Neural cell (in vitro differentiated cells): ENCODE data around the gene GPR141. TPM values are rescaled to one million over a fixed set of nuclear protein-coding genes. Genes with fewer than 3 reads are reported as not detected.

Experiments
- H2AFZ ChIP-seq: fragments of 200-600, 300-800 bp; sonication (generic), shearing (Covaris generic); 2 replicates; pipeline ENCODE4 v1.6.0; 2014; ENCODE audit warnings: low read depth, mild to moderate bottlenecking, antibody characterized with exemption, low read length, moderate library complexity
- H3F3A ChIP-seq: fragments of 200-600 bp; shearing (Covaris generic); 2 replicates; pipeline ENCODE4 v1.6.1; 2016; ENCODE audit warnings: mild to moderate bottlenecking, moderate library complexity, mixed read lengths, antibody characterized with exemption, low read length; ENCODE audit not compliant: insufficient read depth, poor library complexity, severe bottlenecking
- H3K27ac ChIP-seq: fragments of 200-600, 300-800 bp; sonication (generic), shearing (Covaris generic); 2 replicates; pipeline ENCODE4 v1.5.1; 2014; ENCODE audit warnings: mild to moderate bottlenecking, low read length, moderate library complexity
- H3K27me3 ChIP-seq: fragments of 300-800, 200-600 bp; sonication (generic), shearing (Covaris generic); 2 replicates; pipeline ENCODE4 v1.6.0; 2014; ENCODE audit warnings: mild to moderate bottlenecking, low read depth, low read length, moderate library complexity; ENCODE audit not compliant: insufficient read depth
- H3K36me3 ChIP-seq: fragments of 300-800, 200-600 bp; sonication (generic), shearing (Covaris generic); 2 replicates; pipeline ENCODE4 v1.5.1; 2014; ENCODE audit warnings: mild to moderate bottlenecking, antibody characterized with exemption, low read length, moderate library complexity; ENCODE audit not compliant: insufficient read depth
- H3K4me2 ChIP-seq: fragments of 300-800, 200-600 bp; sonication (generic), shearing (Covaris generic); 2 replicates; pipeline ENCODE4 v1.6.0; 2014; ENCODE audit warnings: mild to moderate bottlenecking, low read length
- H3K4me3 ChIP-seq: fragments of 300-800, 200-600 bp; sonication (generic), shearing (Covaris generic); 2 replicates; pipeline ENCODE4 v1.5.1; 2014; ENCODE audit warnings: mild to moderate bottlenecking, low read length, moderate library complexity
- H3K79me2 ChIP-seq: fragments of 200-600 bp; shearing (Covaris generic); replicated peaks from 2 replicates; pipeline ENCODE4 v1.6.0; 2014; ENCODE audit warnings: mild to moderate bottlenecking, low read length, moderate library complexity; ENCODE audit not compliant: insufficient read depth
- H3K9ac ChIP-seq: fragments of 300-800, 200-600 bp; sonication (generic), shearing (Covaris generic); 2 replicates; pipeline ENCODE4 v1.6.1; 2016; ENCODE audit warnings: mild to moderate bottlenecking, low read length, mixed read lengths
- H3K9me2 ChIP-seq: fragments of 200-600 bp; shearing (Covaris generic); 2 replicates; pipeline ENCODE4 v1.6.1; 2016; ENCODE audit warnings: mild to moderate bottlenecking, low read length, mixed read lengths; ENCODE audit not compliant: insufficient read depth
- H3K9me3 ChIP-seq: fragments of 200-600, 300-800 bp; sonication (generic), shearing (Covaris generic); 2 replicates; pipeline ENCODE4 v1.6.1; 2016; ENCODE audit warnings: mild to moderate bottlenecking, mixed run types, low read length, moderate library complexity, mixed read lengths
- H4K20me1 ChIP-seq: fragments of 200-600 bp; shearing (Covaris generic); 2 replicates; pipeline ENCODE4 v1.6.1; 2016; ENCODE audit warnings: mild to moderate bottlenecking, mixed run types; ENCODE audit not compliant: insufficient read depth
- CTCF ChIP-seq: fragments of 450-650 bp; IDR thresholded peaks from 2 replicates; pipeline ENCODE4 v1.5.1; 2014; ENCODE audit warnings: antibody characterized with exemption, mild to moderate bottlenecking, moderate library complexity; ENCODE audit not compliant: poor library complexity, severe bottlenecking
- EP300 ChIP-seq: fragments of 450-650 bp; conservative IDR thresholded peaks from 2 replicates; pipeline ENCODE4 v1.6.1; 2014; ENCODE audit warnings: antibody characterized with exemption, mild to moderate bottlenecking, moderate library complexity; ENCODE audit not compliant: poor library complexity, severe bottlenecking
- EZH2 ChIP-seq: fragments of 200-600, 300-800 bp; shearing (Covaris generic), sonication (generic); IDR thresholded peaks from 2 replicates; pipeline ENCODE4 v1.6.1; 2014; ENCODE audit warnings: antibody characterized with exemption, low read length, borderline replicate concordance, mild to moderate bottlenecking; ENCODE audit not compliant: insufficient read depth, poor library complexity, severe bottlenecking
- MXI1 ChIP-seq: fragments of 450-650 bp; conservative IDR thresholded peaks from 2 replicates; pipeline ENCODE4 v1.6.1; 2014; ENCODE audit warnings: antibody characterized with exemption, mild to moderate bottlenecking; ENCODE audit not compliant: poor library complexity, severe bottlenecking
- POLR2AphosphoS5 ChIP-seq: IDR thresholded peaks from 2 replicates; pipeline ENCODE4 v1.6.1; 2012
- RAD21 ChIP-seq: fragments of 450-650 bp; conservative IDR thresholded peaks from 2 replicates; pipeline ENCODE4 v1.6.1; 2014; ENCODE audit warnings: antibody characterized with exemption, mild to moderate bottlenecking, moderate library complexity
- REST ChIP-seq: IDR thresholded peaks from 2 replicates; pipeline ENCODE4 v1.6.1; 2012; ENCODE audit warnings: borderline replicate concordance
- SMC3 ChIP-seq: fragments of 450-650 bp; conservative IDR thresholded peaks from 2 replicates; pipeline ENCODE4 v1.6.1; 2014; ENCODE audit warnings: antibody characterized with exemption, mild to moderate bottlenecking, moderate library complexity; ENCODE audit not compliant: poor library complexity
- TAF1 ChIP-seq: IDR thresholded peaks from 2 replicates; pipeline ENCODE4 v1.6.1; 2012; ENCODE audit warnings: low read depth
- polyA plus RNA-seq: library from polyadenylated mRNA; depleted of rRNA; stranded (reverse); fragments of >200 nt; gene quantifications from 2 replicates; pipeline ENCODE4 v1.2.3, GENCODE V29; 2014

The GPR141 gene
- polyA plus RNA-seq, 1 donor from 2014 or later: not detected

- no peak for TF ChIP-seq RAD21
- no peak for TF ChIP-seq EZH2
- TF ChIP-seq TAF1: no peak
- no peak for TF ChIP-seq MXI1
- TF ChIP-seq SMC3: no peak
- H3K9me2 ChIP-seq: no peaks in the 10 kb centered on the region
- no peak overlapping the region for H3K4me2 ChIP-seq
- no peak overlapping the region for H3K9ac ChIP-seq
- no peak overlapping the region for H3K4me3 ChIP-seq
- H3K27me3 ChIP-seq: no peaks in the 10 kb centered on the region
- no peaks in the 10 kb centered on the region for H3K9me3 ChIP-seq
- H4K20me1 ChIP-seq: no peaks in the 10 kb centered on the region
- H3F3A ChIP-seq: no peaks in the 10 kb centered on the region
- no peaks in the 10 kb centered on the region for H3K36me3 ChIP-seq
- H3K27ac ChIP-seq: no peak overlapping the region
- H3K79me2 ChIP-seq: no peaks in the 10 kb centered on the region
- no peak overlapping the region for H2AFZ ChIP-seq
Observed at GRCh38 chr7:37769726-37770125, 86.2 kb downstream of the GPR141 start.

GRCh38 chr7:37770838-37771237 lies 87.3 kb downstream of the GPR141 start:
- Histone ChIP-seq H3K9ac (no peak overlapping the region), H3K27me3 (no peaks in the 10 kb centered on the region), H3K27ac (no peak overlapping the region), H3K36me3 (no peaks in the 10 kb centered on the region), H3K79me2 (no peaks in the 10 kb centered on the region), H3F3A (no peaks in the 10 kb centered on the region), H3K9me3 (no peaks in the 10 kb centered on the region), H3K9me2 (no peaks in the 10 kb centered on the region), H3K4me2 (no peak overlapping the region), H4K20me1 (no peaks in the 10 kb centered on the region), H2AFZ (no peak overlapping the region), H3K4me3 (no peak overlapping the region)
- no peak for TF ChIP-seq CTCF
- TF ChIP-seq RAD21: no peak
- TF ChIP-seq POLR2AphosphoS5: no peak
- TF ChIP-seq REST: no peak
- TF ChIP-seq EZH2: no peak
- TF ChIP-seq MXI1: no peak
- TF ChIP-seq EP300: no peak
- TF ChIP-seq SMC3: no peak
- no peak for TF ChIP-seq TAF1
